Dermis microvascular lymphatic vessel endothelial cell (primary cell): ENCODE results near the gene ZNHIT3. TPM values are rescaled to one million over a fixed set of nuclear protein-coding genes. Genes with fewer than 3 reads are reported as not detected.
"Not testable (repeated sequence)": the region's sequence is repeated elsewhere in the genome, so short reads cannot be mapped to it uniquely, and the experiment has no call there.

Experiments used
- DNase-seq, 2 donors: peaks; one replicate each; pipeline versions ENCODE4 v3.0.0 to v3.0.0-alpha.2; 2010; ENCODE audit warnings: low read depth in 2 of 2
- total RNA-seq: library from RNA; depleted of rRNA; stranded (reverse); fragments of >200 nt; gene quantifications from 2 replicates; pipeline ENCODE4 v1.2.1, GENCODE V29; 2014

ZNHIT3 gene
- total RNA-seq, 1 donor from 2014 or later = 22.9 TPM

DNA sequence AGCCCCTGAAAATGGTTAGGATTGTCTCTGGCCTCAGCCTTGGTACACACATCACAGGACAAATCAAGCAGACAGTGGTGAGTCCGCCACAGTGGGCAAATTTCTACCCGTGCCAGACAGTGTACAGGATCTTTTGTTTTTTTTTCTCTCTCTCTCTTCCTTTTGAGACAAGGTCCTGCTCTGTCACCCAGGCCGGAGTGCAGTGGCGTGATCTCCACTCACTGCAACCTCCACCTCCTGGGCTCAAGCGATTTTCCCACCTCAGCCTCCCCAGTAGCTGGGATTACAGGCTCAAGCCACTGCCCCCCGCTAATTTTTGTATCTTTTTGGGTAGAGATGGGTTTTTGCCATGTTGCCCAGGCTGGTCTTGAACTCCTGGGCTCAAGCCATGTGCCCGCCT, 2.5 kb upstream of the ZNHIT3 start:
- DNase-seq = not testable (repeated sequence)

DNA sequence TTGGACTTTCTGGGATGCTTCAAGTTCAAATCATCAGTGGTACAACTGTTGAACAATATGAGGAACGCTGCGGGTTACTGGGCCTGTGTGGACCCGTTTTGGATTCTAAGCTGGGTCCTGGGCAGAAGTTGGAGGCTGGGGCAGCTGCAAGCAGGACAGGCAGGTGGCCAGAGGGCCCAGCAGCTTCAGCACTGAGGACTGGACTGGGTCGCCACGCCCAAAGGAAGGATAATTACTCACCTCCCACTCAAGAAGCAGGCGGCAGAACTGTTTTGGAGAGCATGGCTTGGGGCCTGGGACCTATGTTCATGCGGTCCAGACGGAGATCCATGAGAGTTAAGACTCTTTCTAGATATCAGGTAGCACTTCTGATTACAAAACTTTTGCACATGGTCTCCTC, 1.5 kb upstream of the ZNHIT3 start:
- DNase-seq = no peak

GRCh38 chr17:36485805-36486203, 677 bp upstream of the ZNHIT3 start:
- no peak for DNase-seq

DNA sequence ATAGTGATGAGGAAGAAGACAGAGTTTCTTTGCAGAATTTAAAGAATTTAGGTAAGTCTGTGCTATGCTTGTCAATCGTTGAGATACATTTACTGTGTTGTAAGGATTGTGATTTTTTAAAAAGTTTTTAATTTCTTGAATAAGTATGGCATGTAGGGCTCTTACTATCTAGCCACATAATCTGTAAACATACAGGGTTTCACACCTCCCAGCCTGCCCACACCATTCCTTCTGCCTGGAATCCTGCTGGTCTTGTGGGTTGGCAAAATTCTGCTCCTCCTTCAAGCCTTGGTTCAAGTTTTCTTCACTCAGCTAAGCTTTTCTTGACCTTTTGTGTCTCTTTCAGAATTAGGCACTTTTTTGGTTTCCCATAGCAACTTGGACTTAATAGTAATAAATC, 7.5 kb downstream of the ZNHIT3 start:
- no peak for DNase-seq

DNA sequence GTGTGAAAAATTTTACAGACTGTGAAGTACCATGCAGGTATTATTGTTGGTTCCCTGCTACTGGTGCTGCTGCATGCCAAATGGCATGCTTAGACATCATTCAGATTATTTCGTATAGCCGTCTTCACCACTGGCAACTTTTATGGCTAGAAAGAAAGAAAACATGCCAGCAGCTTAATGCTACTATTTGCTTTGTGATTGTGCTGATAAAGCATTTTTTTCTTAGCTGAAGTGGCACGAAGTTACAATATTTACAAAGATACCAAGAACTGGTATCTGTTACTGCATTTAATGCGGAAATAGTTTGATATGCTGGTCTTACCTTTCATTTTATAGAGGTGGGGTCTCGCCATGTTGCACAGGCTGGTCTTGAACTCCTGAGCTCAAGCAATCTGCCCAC, 8.2 kb downstream of the ZNHIT3 start:
- no peak for DNase-seq

GRCh38 chr17:36495076-36495578, 8.6 kb downstream of the ZNHIT3 start:
- no peak for DNase-seq

DNA sequence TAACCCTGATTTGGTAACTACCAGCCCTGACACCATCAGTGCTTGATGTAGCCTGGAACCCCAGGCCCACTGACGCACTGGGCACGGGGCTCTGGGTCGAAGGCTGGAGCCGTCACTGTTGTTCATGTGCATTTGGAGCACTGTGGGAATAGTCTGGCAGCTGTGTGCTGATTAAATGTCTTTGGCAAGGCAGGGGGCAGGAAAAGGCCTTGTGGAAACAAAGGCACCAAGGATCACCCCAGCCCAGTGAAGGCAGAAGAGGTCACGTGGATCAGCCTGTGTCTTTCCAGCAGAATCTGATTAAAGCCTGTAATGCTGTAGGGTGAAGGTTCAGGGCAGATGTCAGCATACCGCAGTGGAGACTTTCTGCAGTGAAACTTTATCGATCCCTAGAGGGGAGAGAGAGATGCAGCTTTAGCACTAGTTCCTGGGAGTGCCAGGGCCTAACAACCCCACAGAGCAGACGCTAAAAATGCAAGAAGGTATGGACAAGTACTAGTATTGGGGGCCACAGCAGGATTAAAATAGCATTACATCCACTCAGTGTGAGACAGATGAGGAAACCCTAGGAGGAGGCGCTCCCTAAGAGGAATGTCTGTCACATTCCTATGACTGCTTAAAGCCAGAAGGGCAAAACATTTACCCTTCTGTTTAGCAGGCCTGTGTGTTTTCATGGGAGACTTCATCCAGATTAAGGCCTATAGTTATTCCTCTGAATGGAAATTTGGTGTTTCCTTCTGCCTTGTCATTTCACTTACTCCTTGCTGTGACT, 9.7 kb downstream of the ZNHIT3 start:
- DNase-seq = no peak

- DNase-seq = no peak
Observed at GRCh38 chr17:36498155-36498554, 11.7 kb downstream of the ZNHIT3 start.

DNA sequence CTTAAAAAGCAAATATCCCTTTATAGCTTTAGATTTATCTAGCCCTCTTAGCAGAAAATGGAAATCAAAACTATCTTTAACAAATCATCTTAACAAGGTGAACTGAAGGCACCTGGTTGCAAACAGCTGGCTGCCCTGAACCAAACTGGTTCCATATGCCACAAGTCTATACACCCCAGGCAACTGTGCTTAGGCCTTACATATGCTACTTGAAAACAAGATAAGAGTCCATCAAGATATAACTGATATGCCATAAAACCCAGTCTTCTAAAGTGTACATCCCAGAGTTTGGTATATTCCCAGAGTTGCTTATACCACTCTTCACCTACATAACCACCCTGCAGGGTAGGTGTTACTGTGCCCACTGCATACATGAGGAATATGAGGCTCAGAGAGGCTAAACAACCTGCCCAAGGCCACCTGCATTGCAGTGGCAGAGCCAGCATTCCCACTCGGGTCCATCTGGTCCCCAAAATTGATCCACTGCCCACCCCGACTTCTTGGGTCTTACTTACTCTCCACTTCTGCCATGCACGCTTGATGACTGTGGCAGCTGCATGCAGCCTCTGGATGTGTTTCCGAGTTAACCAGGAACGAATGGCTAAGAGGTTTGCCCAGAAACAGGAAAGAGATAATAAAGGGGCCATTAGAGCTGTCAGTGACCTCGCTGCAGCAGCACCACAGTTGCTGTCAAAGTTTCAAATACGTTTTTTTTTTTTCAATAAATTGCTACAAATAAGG, 12.2 kb downstream of the ZNHIT3 start:
- no peak for DNase-seq

DNA sequence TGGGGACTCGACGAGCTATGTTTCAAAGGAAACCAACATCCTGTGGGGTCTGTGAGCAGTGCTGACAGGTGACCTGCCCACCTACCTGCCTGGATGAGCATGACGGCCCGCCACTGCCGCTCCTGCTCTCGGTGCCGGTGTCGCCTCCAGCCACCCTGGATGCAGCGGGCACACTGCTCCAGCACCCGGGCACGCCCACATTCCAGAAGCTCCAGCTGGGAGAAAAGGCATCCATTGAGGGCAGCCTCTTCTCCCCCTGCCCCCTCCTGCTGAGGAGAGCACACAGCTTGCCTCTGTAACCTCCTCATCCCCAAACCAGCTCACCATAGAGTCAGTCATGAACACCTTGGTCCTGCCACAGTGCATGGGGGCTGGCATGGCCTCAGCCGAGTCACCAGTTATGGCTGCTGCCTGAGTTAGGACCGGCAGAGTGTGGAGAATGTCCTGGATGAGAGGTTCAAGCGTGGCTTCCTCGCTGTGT, 14.3 kb downstream of the ZNHIT3 start:
- no peak for DNase-seq

DNA sequence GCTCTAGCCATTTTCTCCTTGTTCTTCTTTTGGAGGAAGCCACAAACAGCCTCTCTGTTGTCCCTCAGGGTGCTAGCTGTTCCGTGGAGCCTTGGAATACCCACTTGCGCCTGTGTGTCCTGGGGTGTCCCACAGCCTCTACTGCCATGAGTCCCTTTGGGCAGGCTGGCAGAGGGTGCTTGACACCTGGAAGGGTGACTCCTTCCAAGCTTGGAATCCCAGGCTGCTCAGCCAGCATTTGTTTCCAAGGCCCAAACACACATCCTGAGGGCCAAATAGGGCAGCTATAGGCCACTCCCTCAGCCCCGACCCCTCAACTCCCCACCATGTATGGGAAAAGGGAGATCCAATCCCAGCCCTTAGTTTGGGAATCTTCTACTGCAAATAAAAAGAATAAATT, 14.9 kb downstream of the ZNHIT3 start:
- no peak for DNase-seq

DNA sequence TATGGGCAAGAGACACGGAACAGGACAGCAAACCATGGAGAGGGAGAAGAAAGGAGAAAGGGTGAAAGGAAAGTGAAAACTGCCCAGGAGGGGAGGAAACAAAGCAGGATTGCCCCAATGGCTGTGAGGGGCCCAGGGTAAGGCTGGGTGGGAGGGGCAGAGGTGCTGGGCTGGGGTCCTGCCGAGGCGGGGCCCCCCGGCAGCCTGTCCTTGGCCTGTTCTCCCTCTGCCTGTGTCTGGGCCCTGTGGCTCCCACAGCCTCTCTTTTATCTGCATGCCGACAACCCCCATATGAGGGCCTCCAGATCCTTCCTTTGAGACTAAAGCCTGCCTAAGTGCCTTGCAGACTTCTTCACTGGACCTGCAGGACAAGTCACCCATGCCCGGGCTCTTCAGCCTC, 15.5 kb downstream of the ZNHIT3 start:
- no peak for DNase-seq

- DNase-seq = no peak
Observed at GRCh38 chr17:36503456-36504155, 17.1 kb downstream of the ZNHIT3 start.

- no peak for DNase-seq
Observed at GRCh38 chr17:36504156-36504545, 17.7 kb downstream of the ZNHIT3 start.

- no peak for DNase-seq
Observed at GRCh38 chr17:36505171-36505570, 18.7 kb downstream of the ZNHIT3 start.

- DNase-seq = no peak
Observed at GRCh38 chr17:36506249-36506826, 19.9 kb downstream of the ZNHIT3 start.

DNA sequence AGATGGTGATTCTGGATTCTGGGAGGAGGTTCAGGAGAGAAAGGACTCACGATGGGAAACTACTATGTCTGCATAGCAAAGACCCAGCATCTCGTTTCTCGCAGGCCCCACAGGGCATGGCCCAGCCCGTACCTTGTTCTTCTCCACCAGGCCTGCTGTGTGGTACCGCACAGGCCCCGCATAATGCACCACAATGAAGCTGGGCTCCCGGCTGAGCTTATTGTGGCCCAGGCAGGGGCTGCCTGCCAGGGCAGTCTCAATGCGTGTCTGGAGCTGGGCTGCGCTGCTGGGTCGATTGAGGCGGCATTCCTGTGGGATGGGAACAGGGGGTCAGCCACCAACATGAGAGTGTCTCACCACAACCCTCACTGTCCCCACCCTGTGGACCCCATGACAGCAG, 20.4 kb downstream of the ZNHIT3 start:
- no peak for DNase-seq

GRCh38 chr17:36507266-36507665, 20.8 kb downstream of the ZNHIT3 start:
- no peak for DNase-seq

GRCh38 chr17:36508439-36508838, 22.0 kb downstream of the ZNHIT3 start:
- DNase-seq = not testable (repeated sequence)

DNA sequence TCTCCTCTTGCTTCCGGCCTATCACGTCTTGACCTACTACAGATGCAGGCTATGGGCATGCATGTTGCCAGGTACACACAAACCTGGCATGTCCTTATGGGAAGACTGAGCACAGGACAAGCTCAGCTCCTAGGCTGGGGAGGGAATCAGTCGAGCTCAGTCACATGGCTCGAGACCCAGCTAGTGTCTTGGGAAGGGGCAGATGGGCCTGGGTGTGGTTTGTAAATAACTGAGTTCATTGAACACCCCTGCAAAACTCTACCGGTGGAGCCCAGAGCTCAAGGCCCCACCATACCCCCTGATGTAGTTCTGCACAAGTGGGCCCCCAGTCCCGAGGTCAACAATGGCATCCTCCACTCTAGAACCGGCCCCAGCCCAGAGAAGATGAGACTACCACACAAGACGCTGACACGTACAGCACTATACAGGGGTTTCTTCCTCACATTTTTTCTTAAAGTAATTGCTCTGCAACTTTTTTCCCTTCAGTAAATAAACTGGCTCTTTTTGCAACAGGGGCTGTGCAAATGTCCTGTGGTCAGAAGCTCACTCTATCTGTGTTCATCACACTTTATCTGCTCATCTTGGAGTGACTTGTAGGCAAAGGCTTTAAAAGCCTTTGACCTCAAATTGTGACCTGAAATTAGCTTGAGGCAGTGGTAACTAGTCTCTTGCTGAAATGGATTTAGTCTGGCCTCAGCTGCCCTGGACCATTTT, 22.9 kb downstream of the ZNHIT3 start:
- DNase-seq = no peak

- no peak for DNase-seq
Observed at GRCh38 chr17:36510636-36511035, 24.2 kb downstream of the ZNHIT3 start.
